Erythroblast (primary cell): ENCODE measurements around the gene CCDC102A.

Experiments
- GATA1 ChIP-seq: IDR thresholded peaks from 2 replicates; pipeline ENCODE4 v1.6.1; 2011; ENCODE audit warnings: low read depth, mild to moderate bottlenecking, control low read depth, low read length, moderate library complexity
- POLR2A ChIP-seq: IDR thresholded peaks from 2 replicates; pipeline ENCODE4 v1.6.1; 2011; ENCODE audit warnings: mild to moderate bottlenecking, low read length

GRCh38 chr16:57535680-57536305 lies 578 bp downstream of the CCDC102A start:
- TF ChIP-seq POLR2A (no peak), GATA1 (no peak)
